ENCODE data around the gene VMAC. TPM values are rescaled to one million over a fixed set of nuclear protein-coding genes. Genes with fewer than 3 reads are reported as not detected.

Gene VMAC
- total and polyA plus RNA-seq, 2 of the 13 experiments (the other 11 are each of a cell fraction or from before 2014, with no cell fraction given): 2.4 TPM

GRCh38 chr19:5956728-5957127, 52.1 kb downstream of the VMAC start:
- H3K79me2 ChIP-seq (ENCODE audit: insufficient read depth, low read length): peaks cover 95% of the 10 kb centered on the region
- no TSS peak for BruUV-seq (replicated peaks)
- no peak overlapping the region for H3K4me3 ChIP-seq (replicated peaks in 1 of 3; ENCODE audit: insufficient read depth in 1 of 3, low read depth in 2 of 3, low read length in 3 of 3)
- FAIRE-seq (no peak), DNase-seq (ENCODE audit: low spot score) (no peak), ATAC-seq (no peak)
- peaks cover 8 to 11% of the 10 kb centered on the region in 2 experiments; a peak in 2 of 5 replicates for H3K36me3 ChIP-seq (replicated peaks in 1 of 2; ENCODE audit: control insufficient read depth in 1 of 2, insufficient read depth in 2 of 2, low read length in 2 of 2)
- WGBS (ENCODE audit: low lambda C conversion rate): 98% methylated on average over 12 of the region's 12 CpGs
- CTCF ChIA-PET (ENCODE audit: low intra/inter-chr PET ratio, low total read pairs): no interaction called here
- intact Hi-C loops (cut with micrococcal nuclease; ENCODE audit: unreplicated experiment) (no loop called here), in situ Hi-C loops (cut with HindIII; ENCODE audit: extremely low pct_ligation_motif_present, low pct_unique_long_range_greater_than_20kb) (no loop called here)
- peak overlapping the region; percentile 16 for H3K4me2 ChIP-seq (ENCODE audit: low read depth, low read length)
- peaks cover 95% of the 10 kb centered on the region for H3K4me1 ChIP-seq (ENCODE audit: insufficient read depth, low read length)
- H3K27me3 ChIP-seq (ENCODE audit: control insufficient read depth in 1 of 2, insufficient read depth in 2 of 2, low read length in 2 of 2): no peaks in the 10 kb centered on the region
- H3K9ac ChIP-seq (ENCODE audit: insufficient read depth, low read depth, low read length): no peak overlapping the region
- POLR2A ChIA-PET: interaction anchor here (1.4 to 3.4 kb wide), 2 partner anchors 21 to 53 kb away, joined by 3 to 13 read pairs; partner anchors contain the start of genes NDUFA11, RANBP3 and VMAC
- H3K27ac ChIP-seq (ENCODE audit: extremely low read length, insufficient read depth, low read length): peak overlapping the region; percentile 15
- H3K9me3 ChIP-seq (ENCODE audit: low read length): no peaks in the 10 kb centered on the region
- H4K20me1 ChIP-seq (ENCODE audit: insufficient read depth, low read length): peaks cover 5% of the 10 kb centered on the region; the same call in 1 of the 2 replicates
- H2AFZ ChIP-seq (ENCODE audit: low read length): no peak overlapping the region
- TF ChIP-seq, protein P1, sequence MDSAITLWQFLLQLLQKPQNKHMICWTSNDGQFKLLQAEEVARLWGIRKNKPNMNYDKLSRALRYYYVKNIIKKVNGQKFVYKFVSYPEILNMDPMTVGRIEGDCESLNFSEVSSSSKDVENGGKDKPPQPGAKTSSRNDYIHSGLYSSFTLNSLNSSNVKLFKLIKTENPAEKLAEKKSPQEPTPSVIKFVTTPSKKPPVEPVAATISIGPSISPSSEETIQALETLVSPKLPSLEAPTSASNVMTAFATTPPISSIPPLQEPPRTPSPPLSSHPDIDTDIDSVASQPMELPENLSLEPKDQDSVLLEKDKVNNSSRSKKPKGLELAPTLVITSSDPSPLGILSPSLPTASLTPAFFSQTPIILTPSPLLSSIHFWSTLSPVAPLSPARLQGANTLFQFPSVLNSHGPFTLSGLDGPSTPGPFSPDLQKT (CRISPR knock-in tag; IDR thresholded peaks at IDR 0.05; ENCODE audit: borderline replicate concordance): no peak
- TF ChIP-seq HNRNPL (IDR thresholded peaks at IDR 0.05; ENCODE audit: low read depth, low read length): 0 out of 2 replicates have a peak, but pooled peaks have one; percentile 72
- no peak for TF ChIP-seq SOX6 (IDR thresholded peaks at IDR 0.05)
- no peak for TF ChIP-seq SOX6 (CRISPR knock-in tag; IDR thresholded peaks at IDR 0.05)
- TF ChIP-seq HBP1 (CRISPR knock-in tag; IDR thresholded peaks at IDR 0.05; ENCODE audit: low read depth): no peak
- TF ChIP-seq, protein P2, sequence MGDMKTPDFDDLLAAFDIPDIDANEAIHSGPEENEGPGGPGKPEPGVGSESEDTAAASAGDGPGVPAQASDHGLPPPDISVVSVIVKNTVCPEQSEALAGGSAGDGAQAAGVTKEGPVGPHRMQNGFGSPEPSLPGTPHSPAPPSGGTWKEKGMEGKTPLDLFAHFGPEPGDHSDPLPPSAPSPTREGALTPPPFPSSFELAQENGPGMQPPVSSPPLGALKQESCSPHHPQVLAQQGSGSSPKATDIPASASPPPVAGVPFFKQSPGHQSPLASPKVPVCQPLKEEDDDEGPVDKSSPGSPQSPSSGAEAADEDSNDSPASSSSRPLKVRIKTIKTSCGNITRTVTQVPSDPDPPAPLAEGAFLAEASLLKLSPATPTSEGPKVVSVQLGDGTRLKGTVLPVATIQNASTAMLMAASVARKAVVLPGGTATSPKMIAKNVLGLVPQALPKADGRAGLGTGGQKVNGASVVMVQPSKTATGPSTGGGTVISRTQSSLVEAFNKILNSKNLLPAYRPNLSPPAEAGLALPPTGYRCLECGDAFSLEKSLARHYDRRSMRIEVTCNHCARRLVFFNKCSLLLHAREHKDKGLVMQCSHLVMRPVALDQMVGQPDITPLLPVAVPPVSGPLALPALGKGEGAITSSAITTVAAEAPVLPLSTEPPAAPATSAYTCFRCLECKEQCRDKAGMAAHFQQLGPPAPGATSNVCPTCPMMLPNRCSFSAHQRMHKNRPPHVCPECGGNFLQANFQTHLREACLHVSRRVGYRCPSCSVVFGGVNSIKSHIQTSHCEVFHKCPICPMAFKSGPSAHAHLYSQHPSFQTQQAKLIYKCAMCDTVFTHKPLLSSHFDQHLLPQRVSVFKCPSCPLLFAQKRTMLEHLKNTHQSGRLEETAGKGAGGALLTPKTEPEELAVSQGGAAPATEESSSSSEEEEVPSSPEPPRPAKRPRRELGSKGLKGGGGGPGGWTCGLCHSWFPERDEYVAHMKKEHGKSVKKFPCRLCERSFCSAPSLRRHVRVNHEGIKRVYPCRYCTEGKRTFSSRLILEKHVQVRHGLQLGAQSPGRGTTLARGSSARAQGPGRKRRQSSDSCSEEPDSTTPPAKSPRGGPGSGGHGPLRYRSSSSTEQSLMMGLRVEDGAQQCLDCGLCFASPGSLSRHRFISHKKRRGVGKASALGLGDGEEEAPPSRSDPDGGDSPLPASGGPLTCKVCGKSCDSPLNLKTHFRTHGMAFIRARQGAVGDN (CRISPR knock-in tag; IDR thresholded peaks at IDR 0.05): peak; percentile 48
- TF ChIP-seq CENPBD1 (CRISPR knock-in tag; IDR thresholded peaks at IDR 0.05; ENCODE audit: borderline replicate concordance, low read depth): no peak
- TF ChIP-seq ZBTB38 (CRISPR knock-in tag; IDR thresholded peaks at IDR 0.05): peak; percentile 90; the same call in 1 of the 2 replicates
- TF ChIP-seq, protein P3, sequence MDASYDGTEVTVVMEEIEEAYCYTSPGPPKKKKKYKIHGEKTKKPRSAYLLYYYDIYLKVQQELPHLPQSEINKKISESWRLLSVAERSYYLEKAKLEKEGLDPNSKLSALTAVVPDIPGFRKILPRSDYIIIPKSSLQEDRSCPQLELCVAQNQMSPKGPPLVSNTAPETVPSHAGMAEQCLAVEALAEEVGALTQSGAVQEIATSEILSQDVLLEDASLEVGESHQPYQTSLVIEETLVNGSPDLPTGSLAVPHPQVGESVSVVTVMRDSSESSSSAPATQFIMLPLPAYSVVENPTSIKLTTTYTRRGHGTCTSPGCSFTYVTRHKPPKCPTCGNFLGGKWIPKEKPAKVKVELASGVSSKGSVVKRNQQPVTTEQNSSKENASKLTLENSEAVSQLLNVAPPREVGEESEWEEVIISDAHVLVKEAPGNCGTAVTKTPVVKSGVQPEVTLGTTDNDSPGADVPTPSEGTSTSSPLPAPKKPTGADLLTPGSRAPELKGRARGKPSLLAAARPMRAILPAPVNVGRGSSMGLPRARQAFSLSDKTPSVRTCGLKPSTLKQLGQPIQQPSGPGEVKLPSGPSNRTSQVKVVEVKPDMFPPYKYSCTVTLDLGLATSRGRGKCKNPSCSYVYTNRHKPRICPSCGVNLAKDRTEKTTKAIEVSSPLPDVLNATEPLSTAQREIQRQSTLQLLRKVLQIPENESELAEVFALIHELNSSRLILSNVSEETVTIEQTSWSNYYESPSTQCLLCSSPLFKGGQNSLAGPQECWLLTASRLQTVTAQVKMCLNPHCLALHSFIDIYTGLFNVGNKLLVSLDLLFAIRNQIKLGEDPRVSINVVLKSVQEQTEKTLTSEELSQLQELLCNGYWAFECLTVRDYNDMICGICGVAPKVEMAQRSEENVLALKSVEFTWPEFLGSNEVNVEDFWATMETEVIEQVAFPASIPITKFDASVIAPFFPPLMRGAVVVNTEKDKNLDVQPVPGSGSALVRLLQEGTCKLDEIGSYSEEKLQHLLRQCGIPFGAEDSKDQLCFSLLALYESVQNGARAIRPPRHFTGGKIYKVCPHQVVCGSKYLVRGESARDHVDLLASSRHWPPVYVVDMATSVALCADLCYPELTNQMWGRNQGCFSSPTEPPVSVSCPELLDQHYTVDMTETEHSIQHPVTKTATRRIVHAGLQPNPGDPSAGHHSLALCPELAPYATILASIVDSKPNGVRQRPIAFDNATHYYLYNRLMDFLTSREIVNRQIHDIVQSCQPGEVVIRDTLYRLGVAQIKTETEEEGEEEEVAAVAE (CRISPR knock-in tag; IDR thresholded peaks at IDR 0.05; ENCODE audit: borderline replicate concordance): no peak
- TF ChIP-seq ERF (CRISPR knock-in tag; IDR thresholded peaks at IDR 0.05): no peak
- TF ChIP-seq RBM22 (optimal IDR thresholded peaks at IDR 0.05; ENCODE audit: low read length): peak; percentile 14
- no peak for TF ChIP-seq NR2F1 (CRISPR knock-in tag; IDR thresholded peaks at IDR 0.05)
- TF ChIP-seq ZNF160 (CRISPR knock-in tag; IDR thresholded peaks at IDR 0.05): no peak
